Mucosa of rectum (tissue), 2 donors: ENCODE data around the gene ARSG.
"Not testable (repeated sequence)": the region's sequence is repeated elsewhere in the genome, so short reads cannot be mapped to it uniquely, and the experiment has no call there.

Experiments used
- H3K27ac ChIP-seq, 2 donors: one replicate each; pipeline ENCODE4 v1.7.0; 2013; ENCODE audit warnings: inconsistent platforms in 2 of 2, low read depth in 2 of 2, low read length in 2 of 2
- H3K27me3 ChIP-seq, 2 donors: one replicate each; pipeline ENCODE4 v1.7.0; 2013; ENCODE audit warnings: low read length in 2 of 2; ENCODE audit not compliant: control insufficient read depth in 2 of 2, insufficient read depth in 2 of 2
- H3K36me3 ChIP-seq, 2 donors: one replicate each; pipeline ENCODE4 v1.7.0; 2013; ENCODE audit warnings: low read length in 2 of 2; ENCODE audit not compliant: control insufficient read depth in 2 of 2, insufficient read depth in 2 of 2
- H3K4me1 ChIP-seq, 2 donors: one replicate each; pipeline ENCODE4 v1.7.0; 2013; ENCODE audit warnings: low read length in 2 of 2, mild to moderate bottlenecking in 1 of 2; ENCODE audit not compliant: control insufficient read depth in 2 of 2, insufficient read depth in 2 of 2
- H3K4me3 ChIP-seq, 2 donors: one replicate each; pipeline ENCODE4 v1.7.0; 2013; ENCODE audit warnings: low read length in 2 of 2
- H3K9ac ChIP-seq, 2 donors: one replicate each; pipeline ENCODE4 v1.7.0; 2013; ENCODE audit warnings: low read length in 2 of 2, low read depth in 1 of 2, mild to moderate bottlenecking in 1 of 2
- H3K9me3 ChIP-seq, 2 donors: one replicate each; pipeline ENCODE4 v1.7.0; 2013; ENCODE audit warnings: low read length in 2 of 2; ENCODE audit not compliant: control insufficient read depth in 2 of 2
- donor health status: healthy.
- donor health status: Normal muscosa, but diverticular disease.

Gene ARSG

DNA sequence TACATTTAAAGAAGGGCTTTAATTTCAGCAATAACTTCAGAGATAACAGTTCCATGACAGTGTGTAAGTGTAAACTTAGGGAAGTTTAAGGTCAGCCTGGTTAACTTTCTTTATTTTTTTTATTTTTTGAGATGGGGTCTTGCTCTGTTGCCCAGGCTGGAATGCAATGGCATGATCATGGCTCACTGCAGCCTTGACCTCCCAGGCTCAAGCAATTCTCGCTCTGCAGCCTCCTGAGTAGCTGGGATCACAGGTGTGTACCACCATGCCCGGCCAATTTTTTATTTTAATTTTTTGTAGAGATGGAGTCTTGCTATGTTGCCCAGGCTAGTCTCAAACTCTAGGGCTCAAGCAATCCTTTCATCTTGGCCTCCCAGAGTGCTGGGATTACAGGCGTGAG is 15.0 kb upstream of the ARSG start:
- H3K9me3 ChIP-seq, H3K36me3 ChIP-seq, H3K27me3 ChIP-seq, H3K27ac ChIP-seq, H3K9ac ChIP-seq, H3K4me3 ChIP-seq, H3K4me1 ChIP-seq: not testable (repeated sequence)

- Histone ChIP-seq H3K27me3 (no peaks in the 10 kb centered on the region), H3K9me3 (peaks cover 0 to 3% of the 10 kb centered on the region in 2 donors), H3K4me1 (no peaks in the 10 kb centered on the region), H3K4me3 (no peak overlapping the region), H3K27ac (no peak overlapping the region), H3K36me3 (peaks cover 0 to 5% of the 10 kb centered on the region in 2 donors), H3K9ac (no peak overlapping the region)
These were observed 13.5 kb upstream of the ARSG start for GRCh38 chr17:68277807-68278206.

DNA sequence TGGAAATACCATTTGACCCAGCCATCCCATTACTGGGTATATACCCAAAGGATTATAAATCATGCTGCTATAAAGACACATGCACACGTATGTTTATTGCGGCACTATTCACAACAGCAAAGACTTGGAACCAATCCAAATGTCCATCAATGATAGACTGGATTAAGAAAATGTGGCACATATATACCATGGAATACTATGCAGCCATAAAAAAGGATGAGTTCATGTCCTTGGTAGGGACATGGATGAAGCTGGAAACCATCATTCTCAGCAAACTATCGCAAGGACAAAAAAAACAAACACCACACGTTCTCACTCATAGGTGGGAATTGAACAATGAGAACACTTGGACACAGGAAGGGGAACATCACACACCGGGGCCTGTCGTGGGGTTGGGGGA is 9.3 kb upstream of the ARSG start:
- H3K4me3 ChIP-seq, H3K9ac ChIP-seq, H3K27me3 ChIP-seq, H3K4me1 ChIP-seq, H3K9me3 ChIP-seq, H3K36me3 ChIP-seq, H3K27ac ChIP-seq: not testable (repeated sequence)

DNA sequence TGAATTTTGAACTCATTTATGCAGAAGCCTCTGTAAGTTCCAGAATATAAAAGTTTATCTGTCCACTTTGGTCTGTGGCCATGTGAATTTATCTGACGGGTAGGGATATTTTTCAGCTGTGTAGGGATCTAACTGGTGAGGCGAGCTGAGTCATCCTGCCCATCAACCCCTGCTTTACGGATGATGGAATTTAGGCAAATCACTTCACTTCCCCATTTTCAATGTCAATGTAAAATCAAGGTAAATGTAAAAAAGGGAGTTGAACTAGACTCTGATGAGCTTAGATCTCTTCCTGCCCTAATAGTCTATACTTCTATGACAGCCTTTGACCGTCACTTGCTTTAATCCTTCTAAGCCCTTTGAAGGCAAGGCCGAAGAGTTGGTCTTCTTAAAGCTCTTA is 2.9 kb upstream of the ARSG start:
- Histone ChIP-seq H3K27ac (peak overlapping the region in 1 of 2 donors; percentile 3), H3K36me3 (no peaks in the 10 kb centered on the region), H3K9ac (no peak overlapping the region), H3K9me3 (no peaks in the 10 kb centered on the region), H3K4me3 (no peak overlapping the region), H3K4me1 (peaks cover 7 to 9% of the 10 kb centered on the region in 2 donors), H3K27me3 (peaks cover 10 to 16% of the 10 kb centered on the region in 2 donors)

- no peaks in the 10 kb centered on the region for H3K9me3 ChIP-seq
- peaks cover 7 to 9% of the 10 kb centered on the region in 2 donors for H3K4me1 ChIP-seq
- no peak overlapping the region for H3K4me3 ChIP-seq
- H3K9ac ChIP-seq, result no peak overlapping the region
- peaks cover 14 to 20% of the 10 kb centered on the region in 2 donors for H3K27me3 ChIP-seq
- H3K27ac ChIP-seq, result peak overlapping the region in 1 of 2 donors; percentile 3
- H3K36me3 ChIP-seq, result no peaks in the 10 kb centered on the region
These were observed 2.5 kb upstream of the ARSG start for GRCh38 chr17:68288804-68289203.

DNA sequence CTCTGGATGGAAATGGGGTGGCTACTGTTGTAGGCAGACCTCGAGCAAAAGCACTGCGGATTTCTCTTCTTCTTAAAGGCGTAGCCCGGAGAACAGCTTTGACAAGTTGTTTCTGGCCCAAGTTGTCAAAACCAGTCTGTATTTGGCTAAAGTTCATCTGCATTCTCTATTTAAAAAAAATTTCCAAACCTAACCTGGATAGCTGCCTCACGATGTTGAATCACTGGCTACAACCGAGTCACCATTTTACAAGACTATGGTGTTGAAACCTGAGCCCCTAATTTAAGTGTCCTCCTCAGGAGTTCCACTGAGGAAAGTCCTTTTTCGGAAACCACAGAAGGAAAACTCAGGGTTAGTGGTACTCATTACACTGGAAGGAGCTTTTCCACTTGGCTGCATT is 1.8 kb upstream of the ARSG start:
- Histone ChIP-seq H3K4me3 (peak overlapping the region in 1 of 2 donors; percentile 68), H3K27ac (no peak overlapping the region), H3K36me3 (no peaks in the 10 kb centered on the region), H3K9ac (no peak overlapping the region), H3K4me1 (peaks cover 7 to 9% of the 10 kb centered on the region in 2 donors), H3K27me3 (peaks cover 14 to 20% of the 10 kb centered on the region in 2 donors), H3K9me3 (no peaks in the 10 kb centered on the region)

- Histone ChIP-seq H3K9me3 (no peaks in the 10 kb centered on the region), H3K4me1 (peaks cover 7 to 9% of the 10 kb centered on the region in 2 donors), H3K9ac (no peak overlapping the region), H3K36me3 (no peaks in the 10 kb centered on the region), H3K27me3 (peaks cover 14 to 22% of the 10 kb centered on the region in 2 donors), H3K4me3 (peak overlapping the region in 1 of 2 donors; percentile 68), H3K27ac (peak overlapping the region; percentile 75 to 85)
These were observed 1.4 kb upstream of the ARSG start for GRCh38 chr17:68289936-68290267.

- no peaks in the 10 kb centered on the region for H3K36me3 ChIP-seq
- peaks cover 7 to 9% of the 10 kb centered on the region in 2 donors for H3K4me1 ChIP-seq
- H3K27ac ChIP-seq, result peak overlapping the region; percentile 75 to 85
- H3K4me3 ChIP-seq, result peak overlapping the region; percentile 49 to 68
- H3K9ac ChIP-seq, result peak overlapping the region; percentile 24 to 55
- no peaks in the 10 kb centered on the region for H3K9me3 ChIP-seq
- peaks cover 14 to 26% of the 10 kb centered on the region in 2 donors for H3K27me3 ChIP-seq
These were observed 884 bp upstream of the ARSG start for GRCh38 chr17:68290268-68290954.

GRCh38 chr17:68291836-68292688 is 767 bp downstream of the ARSG start:
- H3K4me1 ChIP-seq, result peaks cover 7 to 13% of the 10 kb centered on the region in 2 donors
- H3K27me3 ChIP-seq, result peaks cover 14 to 26% of the 10 kb centered on the region in 2 donors

GRCh38 chr17:68292689-68293040 is 1.4 kb downstream of the ARSG start:
- peak overlapping the region in 1 of 2 donors; percentile 85 for H3K27ac ChIP-seq

More at GRCh38 chr17:68291836-68292688, 767 bp downstream of the ARSG start:
- Histone ChIP-seq H3K27ac (peak overlapping the region; percentile 75 to 85), H3K9me3 (no peaks in the 10 kb centered on the region), H3K36me3 (no peaks in the 10 kb centered on the region), H3K9ac (peak overlapping the region; percentile 52), H3K4me3 (peak overlapping the region; percentile 64 to 68)

More at GRCh38 chr17:68292689-68293040, 1.4 kb downstream of the ARSG start:
- H3K27me3 ChIP-seq, result peaks cover 14 to 26% of the 10 kb centered on the region in 2 donors
- no peaks in the 10 kb centered on the region for H3K9me3 ChIP-seq
- peak overlapping the region; percentile 52 for H3K9ac ChIP-seq
- no peaks in the 10 kb centered on the region for H3K36me3 ChIP-seq
- H3K4me3 ChIP-seq, result peak overlapping the region; percentile 64 to 68
- peaks cover 7 to 13% of the 10 kb centered on the region in 2 donors for H3K4me1 ChIP-seq
